Endodermal cell (in vitro differentiated cells): ENCODE data around the gene RASSF4. TPM values are rescaled to one million over a fixed set of nuclear protein-coding genes. Genes with fewer than 3 reads are reported as not detected.

Experiments used
- DNase-seq: peaks from one replicate; pipeline ENCODE4 v3.0.0-alpha.2; 2017
- H3K27ac ChIP-seq: 2 replicates; pipeline ENCODE4 v1.5.1; 2013; ENCODE audit warnings: mild to moderate bottlenecking, low read depth, low read length, moderate library complexity
- H3K27me3 ChIP-seq: 2 replicates; pipeline ENCODE4 v1.6.1; 2013; ENCODE audit warnings: mild to moderate bottlenecking, low read length, moderate library complexity; ENCODE audit not compliant: insufficient read depth, control insufficient read depth, poor library complexity, severe bottlenecking
- H3K36me3 ChIP-seq: 2 replicates; pipeline ENCODE4 v1.7.0; 2013; ENCODE audit warnings: mild to moderate bottlenecking, low read length, moderate library complexity; ENCODE audit not compliant: control insufficient read depth, insufficient read depth
- H3K4me1 ChIP-seq: one replicate; pipeline ENCODE4 v1.7.0; 2013; ENCODE audit warnings: low read length; ENCODE audit not compliant: control insufficient read depth, insufficient read depth
- H3K4me3 ChIP-seq: 2 replicates; pipeline ENCODE4 v1.5.1; 2013; ENCODE audit warnings: mild to moderate bottlenecking, low read length, moderate library complexity
- H3K9ac ChIP-seq: 2 replicates; pipeline ENCODE4 v1.6.1; 2013; ENCODE audit warnings: mild to moderate bottlenecking, low read length, moderate library complexity; ENCODE audit not compliant: poor library complexity, severe bottlenecking; ENCODE audit errors: extremely low read depth
- H3K9me3 ChIP-seq: 2 replicates; pipeline ENCODE4 v1.6.1; 2013; ENCODE audit warnings: mild to moderate bottlenecking, low read length, moderate library complexity; ENCODE audit not compliant: control insufficient read depth
- H3K27ac Mint-ChIP-seq: 2 replicates; pipeline ENCODE4 v1.8.0; 2020; ENCODE audit warnings: mixed read lengths
- H3K27me3 Mint-ChIP-seq: 2 replicates; pipeline ENCODE4 v1.8.0; 2021; ENCODE audit warnings: mild to moderate bottlenecking, mixed read lengths; ENCODE audit not compliant: insufficient read depth
- H3K36me3 Mint-ChIP-seq: 2 replicates; pipeline ENCODE4 v1.8.0; 2020; ENCODE audit warnings: low read depth, mixed read lengths
- H3K4me1 Mint-ChIP-seq: 2 replicates; pipeline ENCODE4 v1.8.0; 2020; ENCODE audit warnings: mixed read lengths
- H3K4me3 Mint-ChIP-seq: 2 replicates; pipeline ENCODE4 v1.8.0; 2020; ENCODE audit warnings: mild to moderate bottlenecking, moderate library complexity, mixed read lengths
- H3K9me3 Mint-ChIP-seq: 2 replicates; pipeline ENCODE4 v1.8.0; 2020; ENCODE audit warnings: mild to moderate bottlenecking, mixed read lengths
- WGBS, 2 experiments: methylation state at CpG; one replicate each; pipeline versions ENCODE4 v1.1.5 to v1.1.7; 2013; ENCODE audit warnings: missing lambda C conversion rate in 2 of 2, mixed read lengths in 1 of 2; ENCODE audit not compliant: insufficient coverage in 1 of 2, insufficient read length in 1 of 2; 5-methylcytosine and 5-hydroxymethylcytosine counted together
- total RNA-seq, 2 donors: library from RNA; stranded (reverse); fragmentation: NEBNext Ultra II Directional in 1 of 2; extraction: Animal tissue kit (Norgen Biotek cat#: 25700) in 1 of 2; gene quantifications; 2 replicates in 1 of 2; 3 replicates in 1 of 2; pipeline ENCODE4 v1.2.1, GENCODE V29; 2021
- TF ChIP-seq, protein P1 (sequence below): fragments of 200-600 bp; sonication (generic); conservative IDR thresholded peaks from 2 replicates; pipeline ENCODE4 v1.5.0; 2021; ENCODE audit warnings: antibody characterized with exemption, mild to moderate bottlenecking

The RASSF4 gene
- total RNA-seq, 2 donors from 2014 or later: 5.2 to 14.1 TPM

DNA sequence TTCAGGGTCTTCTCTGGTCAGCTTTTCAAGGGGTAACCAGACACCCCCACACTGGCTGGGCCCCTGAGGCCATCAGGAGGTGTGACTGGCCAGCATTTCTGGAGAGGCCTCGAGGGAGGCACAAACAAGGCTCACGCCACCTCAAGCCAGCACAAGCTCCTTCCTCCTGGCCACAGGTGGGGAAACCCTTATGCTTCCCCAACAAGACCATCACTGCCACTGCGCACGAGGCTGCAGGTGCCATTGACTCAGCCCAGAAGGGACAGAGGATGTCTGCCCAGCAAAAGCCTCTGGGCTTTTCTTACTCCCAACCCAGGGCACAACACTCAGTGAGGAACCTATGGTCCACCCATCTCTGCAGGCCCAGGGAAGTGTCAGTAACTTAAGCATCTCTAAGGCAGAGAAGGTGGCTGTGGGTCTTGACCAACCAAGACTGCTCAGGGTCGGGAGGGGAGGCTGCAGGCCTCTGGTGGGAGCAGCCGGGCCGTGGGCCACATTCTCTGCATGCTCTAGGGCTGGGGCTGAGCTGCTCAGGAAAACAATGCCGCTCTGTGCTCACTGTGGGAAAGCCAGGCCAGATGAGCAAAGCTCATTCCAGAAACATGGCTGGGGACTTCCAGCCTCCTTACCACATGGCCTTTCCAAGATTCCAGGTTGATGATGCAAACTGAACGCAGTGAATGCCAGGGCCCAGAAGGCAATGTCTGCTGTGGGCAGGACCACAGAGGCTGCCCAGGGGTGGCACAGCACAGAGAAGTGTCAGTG, 24.2 kb upstream of the RASSF4 start:
- 82 to 95% methylated on average over 4 to 9 of the region's 9 CpGs for WGBS, 2 experiments
- TF ChIP-seq, protein P1, sequence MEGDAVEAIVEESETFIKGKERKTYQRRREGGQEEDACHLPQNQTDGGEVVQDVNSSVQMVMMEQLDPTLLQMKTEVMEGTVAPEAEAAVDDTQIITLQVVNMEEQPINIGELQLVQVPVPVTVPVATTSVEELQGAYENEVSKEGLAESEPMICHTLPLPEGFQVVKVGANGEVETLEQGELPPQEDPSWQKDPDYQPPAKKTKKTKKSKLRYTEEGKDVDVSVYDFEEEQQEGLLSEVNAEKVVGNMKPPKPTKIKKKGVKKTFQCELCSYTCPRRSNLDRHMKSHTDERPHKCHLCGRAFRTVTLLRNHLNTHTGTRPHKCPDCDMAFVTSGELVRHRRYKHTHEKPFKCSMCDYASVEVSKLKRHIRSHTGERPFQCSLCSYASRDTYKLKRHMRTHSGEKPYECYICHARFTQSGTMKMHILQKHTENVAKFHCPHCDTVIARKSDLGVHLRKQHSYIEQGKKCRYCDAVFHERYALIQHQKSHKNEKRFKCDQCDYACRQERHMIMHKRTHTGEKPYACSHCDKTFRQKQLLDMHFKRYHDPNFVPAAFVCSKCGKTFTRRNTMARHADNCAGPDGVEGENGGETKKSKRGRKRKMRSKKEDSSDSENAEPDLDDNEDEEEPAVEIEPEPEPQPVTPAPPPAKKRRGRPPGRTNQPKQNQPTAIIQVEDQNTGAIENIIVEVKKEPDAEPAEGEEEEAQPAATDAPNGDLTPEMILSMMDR: no peak
- H3K27ac Mint-ChIP-seq: no peak overlapping the region

GRCh38 chr10:44935966-44936295, 23.7 kb upstream of the RASSF4 start:
- H3K36me3 ChIP-seq: no peaks in the 10 kb centered on the region
- no peaks in the 10 kb centered on the region for H3K4me1 ChIP-seq
- H3K9ac ChIP-seq: no peak overlapping the region
- Mint-ChIP-seq H3K27ac (no peak overlapping the region), H3K4me3 (no peak overlapping the region), H3K36me3 (no peaks in the 10 kb centered on the region), H3K9me3 (no peaks in the 10 kb centered on the region), H3K27me3 (peaks cover 12% of the 10 kb centered on the region), H3K4me1 (peaks cover 11% of the 10 kb centered on the region)
- DNase-seq: no peak
- H3K4me3 ChIP-seq: no peak overlapping the region
- no peak overlapping the region for H3K27ac ChIP-seq
- H3K27me3 ChIP-seq: peaks cover 4% of the 10 kb centered on the region
- WGBS, 2 experiments: 77% methylated on average over 3 of the region's 3 CpGs
- no peaks in the 10 kb centered on the region for H3K9me3 ChIP-seq
- TF ChIP-seq, protein P1: no peak

More for the DNA sequence above, 24.2 kb upstream of the RASSF4 start:
- Histone ChIP-seq H3K36me3 (no peaks in the 10 kb centered on the region), H3K4me1 (no peaks in the 10 kb centered on the region), H3K9ac (no peak overlapping the region), H3K27ac (no peak overlapping the region), H3K27me3 (peaks cover 4% of the 10 kb centered on the region), H3K9me3 (no peaks in the 10 kb centered on the region), H3K4me3 (no peak overlapping the region)
- DNase-seq: no peak
- Mint-ChIP-seq H3K27me3 (peaks cover 15% of the 10 kb centered on the region), H3K9me3 (no peaks in the 10 kb centered on the region), H3K4me3 (no peak overlapping the region), H3K36me3 (no peaks in the 10 kb centered on the region), H3K4me1 (peaks cover 11% of the 10 kb centered on the region)

DNA sequence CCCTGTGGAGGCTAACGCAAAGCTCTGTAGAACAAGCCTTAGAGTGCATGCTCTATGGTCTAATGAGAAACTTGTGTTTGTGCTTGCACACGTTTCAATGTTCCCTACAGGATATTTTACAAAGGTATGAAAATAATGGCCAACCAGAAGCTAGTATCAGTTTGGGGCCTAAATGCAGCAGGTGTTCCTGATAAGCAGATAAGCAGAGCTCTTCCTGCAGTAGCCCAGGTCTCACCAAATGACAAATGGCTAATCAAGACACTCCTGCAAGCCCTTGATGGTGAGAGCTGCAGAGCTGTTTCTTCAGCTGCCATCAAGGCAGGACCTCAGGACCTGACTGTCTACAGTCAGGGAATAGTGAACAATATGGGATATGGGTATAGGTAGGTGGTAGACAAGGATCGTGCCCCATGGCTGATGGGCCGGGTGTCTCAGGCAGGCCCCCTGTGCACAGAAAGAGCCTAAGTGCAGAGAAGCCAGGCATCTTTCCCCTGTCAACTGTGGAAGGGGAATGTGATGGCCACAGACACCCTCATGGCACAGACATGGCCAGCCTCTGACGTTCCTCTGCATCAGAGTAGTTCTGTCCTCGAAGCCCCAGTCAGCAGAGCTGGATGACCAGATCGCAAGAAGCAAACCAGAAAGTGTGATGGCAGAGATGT, 23.2 kb upstream of the RASSF4 start:
- no peaks in the 10 kb centered on the region for H3K36me3 Mint-ChIP-seq
- no peak overlapping the region for H3K27ac ChIP-seq
- no peak overlapping the region for H3K4me3 ChIP-seq
- peaks cover 12% of the 10 kb centered on the region for H3K27me3 Mint-ChIP-seq
- TF ChIP-seq, protein P1: no peak
- no peaks in the 10 kb centered on the region for H3K9me3 ChIP-seq
- no peak overlapping the region for H3K27ac Mint-ChIP-seq
- WGBS, 2 experiments: 93% methylated on average over 5 to 7 of the region's 7 CpGs
- no peak overlapping the region for H3K4me3 Mint-ChIP-seq
- H3K4me1 Mint-ChIP-seq: peaks cover 11% of the 10 kb centered on the region
- peaks cover 4% of the 10 kb centered on the region for H3K27me3 ChIP-seq
- no peaks in the 10 kb centered on the region for H3K9me3 Mint-ChIP-seq
- no peaks in the 10 kb centered on the region for H3K4me1 ChIP-seq
- DNase-seq: no peak
- no peaks in the 10 kb centered on the region for H3K36me3 ChIP-seq
- H3K9ac ChIP-seq: no peak overlapping the region
